ENCODE measurements around the gene HOXC5.

Gene HOXC5

DNA sequence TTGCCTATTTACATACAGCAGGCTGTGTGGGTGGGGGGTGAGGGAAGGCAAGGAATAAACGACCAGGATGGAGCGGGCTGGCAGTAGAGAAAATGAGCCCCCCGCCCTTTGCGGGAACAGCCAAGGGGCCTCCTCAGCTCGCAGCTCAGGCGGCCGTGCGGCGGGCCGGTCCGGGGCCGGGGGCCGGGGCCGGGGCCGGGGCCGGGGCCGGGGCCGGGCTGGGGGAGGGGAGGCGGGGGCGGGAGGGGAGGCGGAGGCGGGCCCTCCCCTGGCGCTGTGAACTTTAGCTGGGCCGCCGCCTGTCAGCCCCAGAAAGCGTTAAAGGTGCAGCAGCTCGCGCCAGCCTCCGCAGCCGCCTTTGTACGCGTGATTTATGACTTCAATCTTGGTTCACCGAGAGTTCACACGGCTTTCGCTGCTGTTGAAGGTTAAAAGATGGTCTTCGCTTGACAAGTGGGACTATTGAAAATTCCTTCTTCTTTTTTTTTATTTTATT lies 49.6 kb downstream of the HOXC5 start:
- no peak for DNase-seq (ENCODE audit: low read depth)
- in situ Hi-C loops (cut with HindIII; ENCODE audit: low sequenced_read_pairs): no loop called here
- no peak for TF ChIP-seq CTCF (IDR thresholded peaks at IDR 0.05; ENCODE audit: low read depth, low read length, missing control alignments)
- no peak overlapping the region for H3K4me3 ChIP-seq (ENCODE audit: low read depth, low read length)
